ENCODE measurements around the gene CACNA2D1.
A peak's percentile ranks its signal among the peaks of the same experiment; 100 is the strongest.

Gene CACNA2D1

DNA sequence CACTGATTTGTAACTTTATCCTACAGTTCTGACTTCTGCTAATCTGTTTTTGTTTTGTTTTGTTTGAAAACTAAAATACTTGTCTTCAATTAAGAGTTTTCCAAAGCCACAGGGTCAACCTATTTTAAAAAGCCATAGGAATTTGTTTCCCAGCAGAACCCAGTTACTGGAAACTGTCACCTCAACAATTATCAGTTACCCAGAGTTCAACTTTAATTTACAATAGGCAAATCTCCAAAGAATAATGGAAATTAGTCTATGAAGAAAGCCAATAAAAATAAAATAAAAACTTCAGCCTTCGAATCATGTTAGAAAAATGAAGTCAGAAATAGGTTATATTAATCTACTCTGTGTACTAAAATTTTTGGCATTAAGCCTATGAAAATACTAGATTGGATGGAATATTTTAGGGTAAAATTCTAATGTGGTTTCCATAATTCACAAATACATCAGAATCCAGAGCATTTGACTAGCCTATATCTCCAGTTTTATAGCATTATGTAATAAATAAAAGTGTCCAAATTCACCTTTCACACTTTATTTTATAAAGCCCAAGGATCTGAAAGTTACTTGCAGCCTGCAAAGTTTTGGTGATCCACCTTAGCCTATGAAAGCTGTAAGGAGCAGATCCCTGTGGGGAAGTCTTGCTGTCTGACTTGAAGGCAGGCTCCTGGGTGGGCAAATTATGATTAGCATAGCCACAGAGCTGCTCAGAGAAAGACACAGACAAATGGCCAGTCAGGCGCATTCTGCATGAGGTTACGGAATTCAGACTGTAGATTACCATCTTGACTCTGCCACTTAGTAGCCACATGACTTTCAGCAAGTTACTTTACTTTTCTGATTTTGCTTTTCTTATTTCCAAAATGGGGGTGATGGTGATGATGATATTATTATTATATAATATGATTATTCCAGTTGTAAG, 423.8 kb downstream of the CACNA2D1 start:
- no peak overlapping the region for H2AK5ac ChIP-seq (ENCODE audit: low read depth, low read length)
- no peak overlapping the region for H3K4ac ChIP-seq (ENCODE audit: low read length)
- H3K14ac ChIP-seq (ENCODE audit: low read length): no peak overlapping the region
- H3K27me3 ChIP-seq (ENCODE audit: control insufficient read depth in 3 of 3, insufficient read depth in 3 of 3, low read depth in 1 of 3, low read length in 3 of 3): no peaks in the 10 kb centered on the region
- H3K79me1 ChIP-seq (ENCODE audit: low read depth, low read length): no peaks in the 10 kb centered on the region
- no peak overlapping the region for H3K4me3 ChIP-seq (ENCODE audit: low read length in 2 of 2)
- peaks cover 1 to 3% of the 10 kb centered on the region in 2 donors for H3K4me1 ChIP-seq (ENCODE audit: control insufficient read depth in 2 of 2, insufficient read depth in 1 of 2, low read depth in 1 of 2, low read length in 2 of 2)
- H4K91ac ChIP-seq (ENCODE audit: low read depth, low read length, poor library complexity): no peak overlapping the region
- no peak overlapping the region for H3K23ac ChIP-seq (ENCODE audit: low read depth, low read length, poor library complexity)
- no peaks in the 10 kb centered on the region for H3K9me3 ChIP-seq (replicated peaks in 1 of 2; ENCODE audit: control insufficient read depth in 2 of 2, insufficient read depth in 1 of 2, low read depth in 1 of 2, low read length in 2 of 2)
- no peak overlapping the region for H3K4me2 ChIP-seq (ENCODE audit: insufficient read depth, low read length, poor library complexity, severe bottlenecking)
- H2BK120ac ChIP-seq (ENCODE audit: low read depth, low read length): no peak overlapping the region
- H2AFZ ChIP-seq (ENCODE audit: low read length): no peak overlapping the region
- no peak overlapping the region for H3K27ac ChIP-seq (replicated peaks; ENCODE audit: low read length)
- DNase-seq (ENCODE audit: low spot score): no peak
- no peak overlapping the region for H2BK12ac ChIP-seq (ENCODE audit: low read length)
- no peak overlapping the region for H3K9ac ChIP-seq (ENCODE audit: low read depth, low read length, poor library complexity)
- no peak overlapping the region for H3K18ac ChIP-seq (ENCODE audit: low read length)
- H3K36me3 ChIP-seq (replicated peaks in 1 of 2; ENCODE audit: control insufficient read depth in 2 of 2, insufficient read depth in 2 of 2, low read length in 2 of 2): no peaks in the 10 kb centered on the region
- no peak overlapping the region for H2BK15ac ChIP-seq (ENCODE audit: low read length)
- no peak overlapping the region for H4K8ac ChIP-seq (ENCODE audit: low read depth, low read length)
- no CpG with 5 or more reads among the region's 3 CpGs for WGBS, 2 donors (ENCODE audit: extremely low coverage in 2 of 2, insufficient read length in 2 of 2, insufficient replicate concordance in 1 of 2)
- no peak overlapping the region for H2BK5ac ChIP-seq (ENCODE audit: low read length)

DNA sequence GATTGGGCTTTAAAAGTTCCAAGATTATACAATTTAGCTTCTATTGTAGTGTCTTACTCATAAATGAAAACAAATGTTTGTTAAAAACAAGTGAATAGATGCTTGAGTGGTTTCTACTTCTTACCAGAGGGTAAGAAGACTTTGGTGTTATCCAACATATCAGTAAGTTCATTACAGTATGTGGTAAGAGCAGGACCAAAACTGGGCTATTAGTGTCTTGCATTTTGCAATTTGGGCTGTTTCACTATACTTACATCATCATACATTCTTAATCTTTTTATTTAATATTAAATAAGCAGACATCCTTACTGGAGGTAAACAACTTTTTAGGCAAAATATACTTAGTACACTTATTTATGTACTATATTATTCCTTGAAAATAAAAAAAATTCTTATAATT, 425.4 kb downstream of the CACNA2D1 start:
- H3K36me3 ChIP-seq (replicated peaks in 1 of 2; ENCODE audit: control insufficient read depth in 2 of 2, insufficient read depth in 2 of 2, low read length in 2 of 2): no peaks in the 10 kb centered on the region
- no peaks in the 10 kb centered on the region for H3K27me3 ChIP-seq (ENCODE audit: control insufficient read depth in 3 of 3, insufficient read depth in 3 of 3, low read depth in 1 of 3, low read length in 3 of 3)
- no peak overlapping the region for H2AFZ ChIP-seq (ENCODE audit: low read length)
- H3K4me2 ChIP-seq (ENCODE audit: insufficient read depth, low read length, poor library complexity, severe bottlenecking): no peak overlapping the region
- no peak overlapping the region for H3K4me3 ChIP-seq (ENCODE audit: low read length in 2 of 2)
- H3K9ac ChIP-seq (ENCODE audit: low read depth, low read length, poor library complexity): no peak overlapping the region
- H2BK5ac ChIP-seq (ENCODE audit: low read length): no peak overlapping the region
- H3K18ac ChIP-seq (ENCODE audit: low read length): no peak overlapping the region
- no peak overlapping the region for H3K4ac ChIP-seq (ENCODE audit: low read length)
- no peak overlapping the region for H2BK15ac ChIP-seq (ENCODE audit: low read length)
- H3K23ac ChIP-seq (ENCODE audit: low read depth, low read length, poor library complexity): no peak overlapping the region
- H2BK120ac ChIP-seq (ENCODE audit: low read depth, low read length): no peak overlapping the region
- no peak overlapping the region for H3K14ac ChIP-seq (ENCODE audit: low read length)
- H3K79me1 ChIP-seq (ENCODE audit: low read depth, low read length): no peaks in the 10 kb centered on the region
- no peak overlapping the region for H2AK5ac ChIP-seq (ENCODE audit: low read depth, low read length)
- peaks cover 1 to 3% of the 10 kb centered on the region in 2 donors for H3K4me1 ChIP-seq (ENCODE audit: control insufficient read depth in 2 of 2, insufficient read depth in 1 of 2, low read depth in 1 of 2, low read length in 2 of 2)
- H3K9me3 ChIP-seq (replicated peaks in 1 of 2; ENCODE audit: control insufficient read depth in 2 of 2, insufficient read depth in 1 of 2, low read depth in 1 of 2, low read length in 2 of 2): no peaks in the 10 kb centered on the region
- no peak overlapping the region for H2BK12ac ChIP-seq (ENCODE audit: low read length)
- no peak for DNase-seq (ENCODE audit: low spot score)
- H4K91ac ChIP-seq (ENCODE audit: low read depth, low read length, poor library complexity): no peak overlapping the region
- H4K8ac ChIP-seq (ENCODE audit: low read depth, low read length): no peak overlapping the region
- no peak overlapping the region for H3K27ac ChIP-seq (replicated peaks; ENCODE audit: low read length)

DNA sequence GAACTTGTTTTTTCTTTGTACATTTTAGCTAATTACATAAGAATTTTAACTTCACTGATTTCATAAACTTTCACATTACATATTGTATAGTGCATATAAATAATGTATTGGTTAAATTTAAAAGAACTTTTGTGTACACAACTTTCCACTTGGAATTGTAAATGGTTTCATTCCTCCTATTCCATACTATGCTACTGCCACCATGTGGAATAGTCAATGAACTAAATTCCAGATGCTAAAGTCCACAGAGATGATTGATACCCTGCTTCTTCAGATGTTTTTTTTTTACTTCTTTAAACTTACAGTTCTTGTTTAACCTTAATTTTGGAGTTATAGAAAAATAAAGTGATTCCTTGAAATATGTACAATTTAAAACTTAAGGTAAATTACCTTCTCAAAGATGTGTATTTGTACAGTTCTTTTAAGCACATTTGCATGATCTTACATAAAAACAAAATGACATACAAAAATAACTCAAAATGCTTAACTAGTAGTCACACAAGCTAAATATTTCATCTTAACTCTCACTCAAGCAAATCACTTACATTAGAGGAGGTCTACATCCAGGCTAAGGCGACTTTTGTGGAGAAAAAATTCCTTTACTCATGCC, 426.1 kb downstream of the CACNA2D1 start:
- H3K23ac ChIP-seq (ENCODE audit: low read depth, low read length, poor library complexity): no peak overlapping the region
- H2AK5ac ChIP-seq (ENCODE audit: low read depth, low read length): no peak overlapping the region
- no peak overlapping the region for H2BK15ac ChIP-seq (ENCODE audit: low read length)
- H3K9ac ChIP-seq (ENCODE audit: low read depth, low read length, poor library complexity): no peak overlapping the region
- H3K27ac ChIP-seq (replicated peaks; ENCODE audit: low read length): no peak overlapping the region
- no CpG with 5 or more reads among the region's 1 CpG for WGBS, 2 donors (ENCODE audit: extremely low coverage in 2 of 2, insufficient read length in 2 of 2, insufficient replicate concordance in 1 of 2)
- H3K79me1 ChIP-seq (ENCODE audit: low read depth, low read length): no peaks in the 10 kb centered on the region
- no peaks in the 10 kb centered on the region for H3K9me3 ChIP-seq (replicated peaks in 1 of 2; ENCODE audit: control insufficient read depth in 2 of 2, insufficient read depth in 1 of 2, low read depth in 1 of 2, low read length in 2 of 2)
- H2BK5ac ChIP-seq (ENCODE audit: low read length): no peak overlapping the region
- no peak overlapping the region for H2BK120ac ChIP-seq (ENCODE audit: low read depth, low read length)
- no peak overlapping the region for H3K4me3 ChIP-seq (ENCODE audit: low read length in 2 of 2)
- H3K4me1 ChIP-seq (ENCODE audit: control insufficient read depth in 2 of 2, insufficient read depth in 1 of 2, low read depth in 1 of 2, low read length in 2 of 2): peaks cover 1 to 3% of the 10 kb centered on the region in 2 donors
- no peaks in the 10 kb centered on the region for H3K36me3 ChIP-seq (replicated peaks in 1 of 2; ENCODE audit: control insufficient read depth in 2 of 2, insufficient read depth in 2 of 2, low read length in 2 of 2)
- no peak overlapping the region for H3K4ac ChIP-seq (ENCODE audit: low read length)
- no peak overlapping the region for H3K14ac ChIP-seq (ENCODE audit: low read length)
- H2BK12ac ChIP-seq (ENCODE audit: low read length): no peak overlapping the region
- H3K18ac ChIP-seq (ENCODE audit: low read length): no peak overlapping the region
- no peak for DNase-seq (ENCODE audit: low spot score)
- no peak overlapping the region for H4K91ac ChIP-seq (ENCODE audit: low read depth, low read length, poor library complexity)
- H2AFZ ChIP-seq (ENCODE audit: low read length): peak overlapping the region; percentile 27
- H3K27me3 ChIP-seq (ENCODE audit: control insufficient read depth in 3 of 3, insufficient read depth in 3 of 3, low read depth in 1 of 3, low read length in 3 of 3): no peaks in the 10 kb centered on the region
- H3K4me2 ChIP-seq (ENCODE audit: insufficient read depth, low read length, poor library complexity, severe bottlenecking): no peak overlapping the region
- no peak overlapping the region for H4K8ac ChIP-seq (ENCODE audit: low read depth, low read length)

DNA sequence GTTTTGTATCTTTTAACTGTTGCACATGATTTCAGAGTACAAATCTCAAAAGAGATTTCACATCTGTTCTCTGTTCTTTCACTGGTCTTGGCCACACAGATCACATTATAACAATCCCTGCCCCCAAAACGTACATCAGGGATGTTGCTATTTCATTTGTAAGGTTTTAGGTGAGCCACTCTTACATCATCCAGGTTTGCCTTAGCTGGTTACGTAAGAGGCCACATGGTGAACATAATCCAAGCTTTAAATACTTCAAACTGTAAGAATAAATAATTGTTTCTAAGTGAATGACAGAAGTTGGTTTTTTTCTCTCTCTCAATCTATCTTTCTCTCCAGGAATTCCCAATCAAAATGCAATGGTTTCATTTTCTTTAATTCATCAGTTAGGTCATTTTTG, 427.8 kb downstream of the CACNA2D1 start:
- H2BK15ac ChIP-seq (ENCODE audit: low read length): no peak overlapping the region
- H3K4me3 ChIP-seq (ENCODE audit: low read length in 2 of 2): no peak overlapping the region
- DNase-seq (ENCODE audit: low spot score): no peak
- H4K8ac ChIP-seq (ENCODE audit: low read depth, low read length): no peak overlapping the region
- H3K23ac ChIP-seq (ENCODE audit: low read depth, low read length, poor library complexity): no peak overlapping the region
- no CpG with 5 or more reads among the region's 2 CpGs for WGBS, 2 donors (ENCODE audit: extremely low coverage in 2 of 2, insufficient read length in 2 of 2, insufficient replicate concordance in 1 of 2)
- no peaks in the 10 kb centered on the region for H3K36me3 ChIP-seq (replicated peaks in 1 of 2; ENCODE audit: control insufficient read depth in 2 of 2, insufficient read depth in 2 of 2, low read length in 2 of 2)
- no peaks in the 10 kb centered on the region for H3K79me1 ChIP-seq (ENCODE audit: low read depth, low read length)
- no peak overlapping the region for H4K91ac ChIP-seq (ENCODE audit: low read depth, low read length, poor library complexity)
- H2AK5ac ChIP-seq (ENCODE audit: low read depth, low read length): no peak overlapping the region
- no peak overlapping the region for H3K14ac ChIP-seq (ENCODE audit: low read length)
- H3K4ac ChIP-seq (ENCODE audit: low read length): no peak overlapping the region
- H3K4me1 ChIP-seq (ENCODE audit: control insufficient read depth in 2 of 2, insufficient read depth in 1 of 2, low read depth in 1 of 2, low read length in 2 of 2): peaks cover 1 to 3% of the 10 kb centered on the region in 2 donors
- H2BK120ac ChIP-seq (ENCODE audit: low read depth, low read length): no peak overlapping the region
- peak overlapping the region; percentile 24 for H2AFZ ChIP-seq (ENCODE audit: low read length)
- no peak overlapping the region for H3K18ac ChIP-seq (ENCODE audit: low read length)
- H2BK5ac ChIP-seq (ENCODE audit: low read length): no peak overlapping the region
- H3K27ac ChIP-seq (replicated peaks; ENCODE audit: low read length): no peak overlapping the region
- no peaks in the 10 kb centered on the region for H3K9me3 ChIP-seq (replicated peaks in 1 of 2; ENCODE audit: control insufficient read depth in 2 of 2, insufficient read depth in 1 of 2, low read depth in 1 of 2, low read length in 2 of 2)
- H3K27me3 ChIP-seq (ENCODE audit: control insufficient read depth in 3 of 3, insufficient read depth in 3 of 3, low read depth in 1 of 3, low read length in 3 of 3): no peaks in the 10 kb centered on the region
- H2BK12ac ChIP-seq (ENCODE audit: low read length): no peak overlapping the region
- no peak overlapping the region for H3K4me2 ChIP-seq (ENCODE audit: insufficient read depth, low read length, poor library complexity, severe bottlenecking)
- H3K9ac ChIP-seq (ENCODE audit: low read depth, low read length, poor library complexity): no peak overlapping the region
